Vagina (tissue), 2 donors: Measurements from ENCODE around the gene WDR17.

ENCODE experiments used
- CTCF ChIP-seq, 3 experiments: fragments of 450-650 bp in 2 of 3; fragments of 200-600 bp in 1 of 3; sonication (generic) in 1 of 3; IDR thresholded peaks; one replicate each; pipeline ENCODE4 v1.5.1; 2017 to 2019; ENCODE audit warnings: antibody characterized with exemption in 3 of 3, mild to moderate bottlenecking in 2 of 3, moderate library complexity in 2 of 3
- POLR2A ChIP-seq, 2 donors: fragments of 450-650 bp; IDR thresholded peaks; one replicate each; pipeline ENCODE4 v1.6.1; 2017; ENCODE audit warnings: antibody characterized with exemption in 2 of 2, mild to moderate bottlenecking in 2 of 2, moderate library complexity in 2 of 2
- POLR2AphosphoS5 ChIP-seq, 2 donors: sonication (generic); formaldehyde crosslinking; IDR thresholded peaks; one replicate each; pipeline ENCODE4 v1.9.0; 2017; ENCODE audit warnings: antibody characterized with exemption in 2 of 2, mild to moderate bottlenecking in 2 of 2, low read depth in 1 of 2; ENCODE audit not compliant: insufficient read depth in 1 of 2

- TF ChIP-seq CTCF (IDR thresholded peaks at IDR 0.05) = no peak
- no peak for TF ChIP-seq POLR2AphosphoS5 (IDR thresholded peaks at IDR 0.05; ENCODE audit: insufficient read depth in 1 of 2, low read depth in 1 of 2)
- TF ChIP-seq POLR2A (IDR thresholded peaks at IDR 0.05) = no peak
These were observed 164.0 kb downstream of the WDR17 start for GRCh38 chr4:176229645-176230044.
